SU-DHL-6 (cell line): ENCODE data around the gene MNX1.

Source experiments
- EZH2phosphoT487 ChIP-seq: fragments of 200-600 bp; sonication (generic), shearing (Covaris generic); conservative IDR thresholded peaks from 2 replicates; pipeline ENCODE4 v1.6.1; 2018; ENCODE audit warnings: mild to moderate bottlenecking, antibody characterized with exemption, low read length, moderate library complexity, mixed read lengths
- TF ChIP-seq, protein P1 (sequence below): fragments of 200-600 bp; sonication (generic); IDR thresholded peaks from one replicate; pipeline ENCODE4 v1.5.1; 2017; ENCODE audit warnings: antibody characterized with exemption, mild to moderate bottlenecking, low read length, moderate library complexity; ENCODE audit not compliant: insufficient read depth, poor library complexity, severe bottlenecking

GRCh38 chr7:156979007-156979606 lies 31.4 kb downstream of the MNX1 start:
- TF ChIP-seq, protein P1, sequence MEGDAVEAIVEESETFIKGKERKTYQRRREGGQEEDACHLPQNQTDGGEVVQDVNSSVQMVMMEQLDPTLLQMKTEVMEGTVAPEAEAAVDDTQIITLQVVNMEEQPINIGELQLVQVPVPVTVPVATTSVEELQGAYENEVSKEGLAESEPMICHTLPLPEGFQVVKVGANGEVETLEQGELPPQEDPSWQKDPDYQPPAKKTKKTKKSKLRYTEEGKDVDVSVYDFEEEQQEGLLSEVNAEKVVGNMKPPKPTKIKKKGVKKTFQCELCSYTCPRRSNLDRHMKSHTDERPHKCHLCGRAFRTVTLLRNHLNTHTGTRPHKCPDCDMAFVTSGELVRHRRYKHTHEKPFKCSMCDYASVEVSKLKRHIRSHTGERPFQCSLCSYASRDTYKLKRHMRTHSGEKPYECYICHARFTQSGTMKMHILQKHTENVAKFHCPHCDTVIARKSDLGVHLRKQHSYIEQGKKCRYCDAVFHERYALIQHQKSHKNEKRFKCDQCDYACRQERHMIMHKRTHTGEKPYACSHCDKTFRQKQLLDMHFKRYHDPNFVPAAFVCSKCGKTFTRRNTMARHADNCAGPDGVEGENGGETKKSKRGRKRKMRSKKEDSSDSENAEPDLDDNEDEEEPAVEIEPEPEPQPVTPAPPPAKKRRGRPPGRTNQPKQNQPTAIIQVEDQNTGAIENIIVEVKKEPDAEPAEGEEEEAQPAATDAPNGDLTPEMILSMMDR = no peak
- TF ChIP-seq EZH2phosphoT487 = no peak
